Bronchial epithelial cell (primary cell): Measurements from ENCODE around the gene C12orf43. TPM values are rescaled to one million over a fixed set of nuclear protein-coding genes. Genes with fewer than 3 reads are reported as not detected.
"Not testable (repeated sequence)": the region's sequence is repeated elsewhere in the genome, so short reads cannot be mapped to it uniquely, and the experiment has no call there.

Source experiments
- DNase-seq: peaks from one replicate; pipeline ENCODE4 v3.0.0-alpha.2; 2010; ENCODE audit warnings: low read depth
- FAIRE-seq: peaks from 2 replicates; lab custom pipeline; 2011; peaks lifted over from hg19 to GRCh38; lab: Jason Lieb, UNC
- H3K27me3 ChIP-seq: 2 replicates; pipeline ENCODE4 v1.5.1; 2011; ENCODE audit warnings: low read length; ENCODE audit not compliant: control insufficient read depth, insufficient read depth
- H3K36me3 ChIP-seq: 2 replicates; pipeline ENCODE4 v1.5.1; 2011; ENCODE audit warnings: low read length; ENCODE audit not compliant: control insufficient read depth, insufficient read depth
- H3K4me3 ChIP-seq: 2 replicates; pipeline ENCODE4 v1.5.1; 2011; ENCODE audit warnings: mild to moderate bottlenecking, low read depth, low read length, control low read depth
- CTCF ChIP-seq: IDR thresholded peaks from 2 replicates; pipeline ENCODE4 v1.5.1; 2011; ENCODE audit warnings: mild to moderate bottlenecking, moderate library complexity, low read length, control low read depth, inconsistent platforms; ENCODE audit not compliant: insufficient read depth, severe bottlenecking
- total RNA-seq: library from RNA; depleted of rRNA; stranded (reverse); fragments of >200 nt; gene quantifications from 2 replicates; pipeline ENCODE4 v1.2.1, GENCODE V29; 2014

Gene C12orf43
- total RNA-seq: 6.3 and 15.1 TPM in 2 replicates

- no peak for TF ChIP-seq CTCF
- FAIRE-seq (no peak), DNase-seq (peak; percentile 85)
- Histone ChIP-seq H3K27me3 (no peaks in the 10 kb centered on the region), H3K4me3 (peak within 1 kb of the TSS; percentile 89), H3K36me3 (no peaks in the 10 kb centered on the region)
These were observed at the start of gene C12orf43 for GRCh38 chr12:121015825-121016766. C12orf43 (minus strand) TSS chr12:121016487; CDS start chr12:121016474, 13 bp downstream.

- DNase-seq: no peak
- Histone ChIP-seq H3K36me3 (no peaks in the 10 kb centered on the region), H3K4me3 (no peak overlapping the region), H3K27me3 (no peaks in the 10 kb centered on the region)
- FAIRE-seq: no peak
- TF ChIP-seq CTCF: no peak
These were observed 49.1 kb upstream of the C12orf43 start for GRCh38 chr12:121065345-121065744.

GRCh38 chr12:121064586-121064985 is 48.3 kb upstream of the C12orf43 start:
- FAIRE-seq, H3K4me3 ChIP-seq, H3K27me3 ChIP-seq, H3K36me3 ChIP-seq, DNase-seq: not testable (repeated sequence)

GRCh38 chr12:121064116-121064515 is 47.8 kb upstream of the C12orf43 start:
- no peak overlapping the region for H3K4me3 ChIP-seq
- TF ChIP-seq CTCF: no peak
- no peak for FAIRE-seq
- no peak for DNase-seq
- H3K27me3 ChIP-seq: no peaks in the 10 kb centered on the region
- no peaks in the 10 kb centered on the region for H3K36me3 ChIP-seq

GRCh38 chr12:121062391-121063045 is 46.2 kb upstream of the C12orf43 start:
- Histone ChIP-seq H3K36me3 (no peaks in the 10 kb centered on the region), H3K4me3 (no peak overlapping the region), H3K27me3 (peaks cover 2% of the 10 kb centered on the region)
- TF ChIP-seq CTCF: no peak
- DNase-seq (no peak), FAIRE-seq (no peak)

GRCh38 chr12:121061831-121062230 is 45.5 kb upstream of the C12orf43 start:
- H3K36me3 ChIP-seq: no peaks in the 10 kb centered on the region
- H3K4me3 ChIP-seq: no peak overlapping the region
- TF ChIP-seq CTCF: no peak
- peaks cover 2% of the 10 kb centered on the region for H3K27me3 ChIP-seq
- DNase-seq (no peak), FAIRE-seq (no peak)
